SU-DHL-6 (cell line): ENCODE data around the gene FERMT2.

Experiments
- CTCF ChIP-seq: fragments of 200-600 bp; sonication (generic); IDR thresholded peaks from one replicate; pipeline ENCODE4 v1.5.1; 2017; ENCODE audit warnings: antibody characterized with exemption, mild to moderate bottlenecking, low read length, moderate library complexity; ENCODE audit not compliant: insufficient read depth, poor library complexity, severe bottlenecking
- EZH2phosphoT487 ChIP-seq: fragments of 200-600 bp; sonication (generic), shearing (Covaris generic); conservative IDR thresholded peaks from 2 replicates; pipeline ENCODE4 v1.6.1; 2018; ENCODE audit warnings: mild to moderate bottlenecking, antibody characterized with exemption, low read length, moderate library complexity, mixed read lengths

GRCh38 chr14:52879958-52880357 is 70.9 kb downstream of the FERMT2 start:
- TF ChIP-seq CTCF (no peak), EZH2phosphoT487 (no peak)
